ENCODE measurements around the gene GOT2. TPM values are rescaled to one million over a fixed set of nuclear protein-coding genes. Genes with fewer than 3 reads are reported as not detected.

The GOT2 gene
- total and polyA plus RNA-seq, 2 donors (not counting 3 experiments of a cell fraction or from before 2014, with no cell fraction given), result 53.4 to 127 TPM

GRCh38 chr16:58734459-58734787 is 307 bp upstream of the GOT2 start:
- Histone ChIP-seq H3K4me1 (ENCODE audit: control insufficient read depth, extremely low read depth, insufficient read depth, low read length) (peaks cover 26% of the 10 kb centered on the region), H3K4me3 (replicated peaks in 1 of 3; ENCODE audit: insufficient read depth in 1 of 3, low read depth in 1 of 3, low read length in 3 of 3) (peak overlapping the region in 2 of 3 experiments; percentile 72 to 84), H3K36me3 (ENCODE audit: control insufficient read depth in 2 of 2, extremely low read depth in 1 of 2, insufficient read depth in 2 of 2, low read length in 2 of 2) (no peaks in the 10 kb centered on the region), H3K4me2 (ENCODE audit: insufficient read depth, low read length) (peak overlapping the region; percentile 71), H3K9ac (replicated peaks; ENCODE audit: extremely low read depth, insufficient read depth, low read length) (peak overlapping the region; percentile 70), H3K27ac (ENCODE audit: insufficient read depth, low read depth, low read length) (peak overlapping the region; percentile 98), H3K79me2 (ENCODE audit: control insufficient read depth, insufficient read depth, low read length) (peaks cover 46% of the 10 kb centered on the region), H3K9me1 (replicated peaks; ENCODE audit: control insufficient read depth, extremely low read depth, insufficient read depth, low read length) (no peaks in the 10 kb centered on the region), H2AFZ (ENCODE audit: low read depth, low read length) (peak overlapping the region; percentile 68), H4K20me1 (replicated peaks; ENCODE audit: control insufficient read depth, extremely low read depth, insufficient read depth, low read length) (no peaks in the 10 kb centered on the region), H3K27me3 (ENCODE audit: control insufficient read depth in 2 of 2, insufficient read depth in 2 of 2, low read length in 2 of 2) (no peaks in the 10 kb centered on the region), H3K9me3 (replicated peaks; ENCODE audit: control insufficient read depth, insufficient read depth, low read length) (no peaks in the 10 kb centered on the region)
- POLR2A ChIA-PET, result interaction anchor here (0.7 kb wide), 1 partner anchor 464 kb away, joined by 10 read pairs; no protein-coding TSS in a partner anchor
- no peak for DNase-seq (ENCODE audit: low read depth, low spot score)
- CTCF ChIA-PET, result interaction anchor here (1.2 to 6.5 kb wide), 2 partner anchors 20 to 22 kb away, joined by 3 to 64 read pairs; no protein-coding TSS in a partner anchor
- intact Hi-C loops (cut with micrococcal nuclease) (loop anchor here (1.0 kb wide), 3 partner anchors 22 to 105 kb away; partner anchors contain the start of genes CNOT1 and SLC38A7), dilution Hi-C loops (cut with MboI; ENCODE audit: extremely low pct_ligation_motif_present, low sequenced_read_pairs) (no loop called here)
- no TSS peak for BruUV-seq (replicated peaks)
- FAIRE-seq, result no peak
- TF ChIP-seq MYC (IDR thresholded peaks at IDR 0.05; ENCODE audit: low read depth, low read length), result no peak
- no peak for TF ChIP-seq POLR2A (IDR thresholded peaks at IDR 0.05; ENCODE audit: low read depth, low read length)
- TF ChIP-seq EZH2 (IDR thresholded peaks at IDR 0.05; ENCODE audit: borderline replicate concordance, low read depth, low read length, severe bottlenecking), result no peak
- TF ChIP-seq MAX (IDR thresholded peaks at IDR 0.05; ENCODE audit: insufficient read depth, insufficient read length), result no peak
- TF ChIP-seq CTCF (IDR thresholded peaks at IDR 0.05; ENCODE audit: extremely low read depth in 1 of 2, insufficient read depth in 1 of 2, low read depth in 1 of 2, low read length in 2 of 2), result no peak
- TF ChIP-seq FOS (IDR thresholded peaks at IDR 0.05; ENCODE audit: borderline replicate concordance, insufficient read depth, low read length), result no peak

Data from endothelial cell of umbilical vein (primary cell).